ENCODE data around the gene SCRT2. TPM values are rescaled to one million over a fixed set of nuclear protein-coding genes. Genes with fewer than 3 reads are reported as not detected.
A peak's percentile ranks its signal among the peaks of the same experiment; 100 is the strongest.

The SCRT2 gene
- total RNA-seq, 1 experiment from 2014 or later, result not detected

GRCh38 chr20:723756-724155 lies 48.2 kb upstream of the SCRT2 start:
- no peaks in the 10 kb centered on the region for H3K79me2 ChIP-seq (ENCODE audit: insufficient read depth, low read length)
- peaks cover 14 to 24% of the 10 kb centered on the region in 2 experiments for H3K4me1 Mint-ChIP-seq
- no peak overlapping the region for H3K4me2 ChIP-seq (ENCODE audit: insufficient read depth, insufficient read length, low read length)
- peaks cover 59% of the 10 kb centered on the region for H3K27me3 Mint-ChIP-seq (ENCODE audit: low read depth)
- H3K4ac ChIP-seq (ENCODE audit: low read depth, low read length), result no peak overlapping the region
- no peak overlapping the region for H3K27ac ChIP-seq (ENCODE audit: insufficient read length, low read depth, low read length)
- H3K27me3 ChIP-seq (ENCODE audit: insufficient read depth, low read length), result no peaks in the 10 kb centered on the region
- no peak for TF ChIP-seq CTCF (conservative IDR thresholded peaks at IDR 0.05)
- no peak overlapping the region; a peak in 1 of 5 replicates for H3K4me3 Mint-ChIP-seq
- no peaks in the 10 kb centered on the region for H3K23me2 ChIP-seq (ENCODE audit: insufficient read length, low read depth, low read length, poor library complexity, severe bottlenecking)
- no peak overlapping the region for H4K91ac ChIP-seq (ENCODE audit: insufficient read length, low read depth, low read length)
- H2BK20ac ChIP-seq (ENCODE audit: low read depth, low read length, poor library complexity, severe bottlenecking), result no peak overlapping the region
- no peaks in the 10 kb centered on the region for H3K79me1 ChIP-seq (ENCODE audit: insufficient read depth, low read depth, low read length, poor library complexity, severe bottlenecking)
- no peak overlapping the region for H4K8ac ChIP-seq (replicated peaks; ENCODE audit: insufficient read length, low read depth, low read length)
- H3K36me3 Mint-ChIP-seq (ENCODE audit: insufficient read depth in 1 of 3, low read depth in 3 of 3), result no peaks in the 10 kb centered on the region; a peak in 1 of 7 replicates
- H3K4me1 ChIP-seq (ENCODE audit: insufficient read depth, low read length), result peaks cover 3% of the 10 kb centered on the region; the same call in 1 of the 2 replicates
- no peak overlapping the region for H2AK5ac ChIP-seq (ENCODE audit: insufficient read length, low read length)
- no peak overlapping the region; the same call in 1 of the 2 replicates for H3K14ac ChIP-seq (ENCODE audit: insufficient read depth, low read length)
- no peak overlapping the region for H4K5ac ChIP-seq (ENCODE audit: insufficient read length, low read depth, low read length)
- H3K9me3 Mint-ChIP-seq, result no peaks in the 10 kb centered on the region; a peak in 1 of 5 replicates
- peak; percentile 58 for DNase-seq
- no peak overlapping the region for H3K9ac ChIP-seq (ENCODE audit: extremely low read depth, insufficient read length, low read length)
- H2AFZ ChIP-seq (ENCODE audit: low read length), result no peak overlapping the region
- H3K18ac ChIP-seq (ENCODE audit: insufficient read length, low read depth, low read length), result no peak overlapping the region
- no peak overlapping the region for H2BK15ac ChIP-seq (ENCODE audit: low read depth, low read length)
- no peak overlapping the region for H2BK5ac ChIP-seq (ENCODE audit: insufficient read length, low read length)
- no peak overlapping the region for H3T11ph ChIP-seq (ENCODE audit: low read length)
- no peaks in the 10 kb centered on the region for H3K9me3 ChIP-seq (ENCODE audit: control insufficient read depth, low read depth, low read length)
- no peak overlapping the region for H2BK12ac ChIP-seq (ENCODE audit: insufficient read length, low read depth, low read length)
- no peaks in the 10 kb centered on the region for H4K20me1 ChIP-seq (ENCODE audit: control insufficient read depth, insufficient read depth, insufficient read length)
- WGBS (ENCODE audit: extremely low coverage, insufficient read length, low lambda C conversion rate), result no CpG with 5 or more reads among the region's 8 CpGs
- no peak overlapping the region for H3K23ac ChIP-seq (ENCODE audit: insufficient read length, low read depth, low read length)
- H3K56ac ChIP-seq (ENCODE audit: insufficient read length, low read depth, low read length), result no peak overlapping the region
- no peak overlapping the region for H2BK120ac ChIP-seq (ENCODE audit: low read depth, low read length, poor library complexity, severe bottlenecking)
- H3K27ac Mint-ChIP-seq, result peak overlapping the region in 1 of 3 experiments; percentile 27; a peak in 1 of 7 replicates

All from H9 (cell line).